ENCODE results near the gene RNF157. TPM values are rescaled to one million over a fixed set of nuclear protein-coding genes. Genes with fewer than 3 reads are reported as not detected.

The RNF157 gene
- polyA plus RNA-seq, 2 of the 4 experiments (the other 2 are of a cell fraction): 7.2 to 8.5 TPM

DNA sequence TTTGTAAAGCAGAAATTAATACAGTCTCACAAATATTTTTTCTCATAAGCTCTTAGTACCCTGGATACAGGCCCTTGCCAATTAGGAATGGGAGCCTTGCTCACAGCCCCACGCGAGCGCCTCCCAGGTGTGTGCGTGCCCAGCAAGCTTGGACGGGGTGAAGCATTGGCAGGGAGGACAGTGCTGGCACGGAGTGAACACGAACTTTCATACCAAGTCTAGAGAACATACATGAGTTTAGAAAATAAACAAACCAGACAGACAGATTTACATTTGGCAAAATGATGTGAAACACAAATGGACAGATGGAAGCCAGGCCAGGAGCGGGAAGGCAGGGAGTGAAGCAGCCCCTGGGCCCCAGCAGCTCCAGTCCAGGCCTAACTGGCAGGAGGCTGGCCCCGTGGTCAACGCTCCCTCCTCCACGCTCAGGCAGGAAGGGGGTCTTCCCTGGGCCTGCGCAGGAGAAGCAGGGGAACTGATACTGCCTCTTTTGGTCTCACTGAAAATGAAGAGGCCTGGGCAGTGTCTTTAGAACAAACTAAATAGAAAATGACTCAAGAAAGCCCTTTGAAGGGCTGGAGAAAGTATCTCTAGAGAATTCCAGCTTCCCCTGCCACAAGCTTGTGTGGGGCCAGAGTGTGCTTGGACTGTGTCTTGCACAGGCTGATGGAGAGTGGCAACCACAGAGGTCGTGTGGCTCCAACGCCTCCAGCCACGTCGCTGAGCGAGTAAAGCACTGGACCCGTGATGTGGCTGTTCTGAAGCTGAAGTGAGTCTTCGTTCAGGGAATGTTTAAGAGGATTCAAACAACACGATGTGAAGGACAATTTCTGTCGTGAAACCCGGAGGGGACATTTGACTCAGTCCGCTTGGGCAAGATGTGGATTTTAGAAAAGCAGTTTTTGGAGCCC, 89.3 kb downstream of the RNF157 start:
- Histone ChIP-seq H3K4me3 (no peak overlapping the region), H3K4me2 (no peak overlapping the region), H3K9me3 (no peaks in the 10 kb centered on the region), H3K27ac (no peak overlapping the region), H3K4me1 (no peaks in the 10 kb centered on the region)
- CTCF ChIA-PET: interaction anchor here (0.6 to 21.1 kb wide), 15 partner anchors 8 to 215 kb away, joined by 3 to 206 read pairs (median 4); partner anchors contain the start of gene UBALD2
- no peak for ATAC-seq
- FAIRE-seq: no peak
- 83% methylated on average over 23 of the region's 23 CpGs for WGBS (ENCODE audit: missing lambda C conversion rate)
- POLR2A ChIA-PET: no interaction called here
- no peak for DNase-seq (ENCODE audit: low read depth in 1 of 2, low spot score in 1 of 2)
- no peak for TF ChIP-seq MYC (IDR thresholded peaks at IDR 0.05; ENCODE audit: borderline replicate concordance, low read length)
- no peak for TF ChIP-seq NR3C1 (IDR thresholded peaks at IDR 0.05)
- TF ChIP-seq RAD21 (conservative IDR thresholded peaks at IDR 0.05 in 1 of 2, IDR thresholded peaks at IDR 0.05 in 1 of 2): no peak
- no peak for TF ChIP-seq USF2 (IDR thresholded peaks at IDR 0.05)
- no peak for TF ChIP-seq SREBF2 (IDR thresholded peaks at IDR 0.05)
- TF ChIP-seq MAFK (IDR thresholded peaks at IDR 0.05; ENCODE audit: partially characterized antibody): no peak

DNA sequence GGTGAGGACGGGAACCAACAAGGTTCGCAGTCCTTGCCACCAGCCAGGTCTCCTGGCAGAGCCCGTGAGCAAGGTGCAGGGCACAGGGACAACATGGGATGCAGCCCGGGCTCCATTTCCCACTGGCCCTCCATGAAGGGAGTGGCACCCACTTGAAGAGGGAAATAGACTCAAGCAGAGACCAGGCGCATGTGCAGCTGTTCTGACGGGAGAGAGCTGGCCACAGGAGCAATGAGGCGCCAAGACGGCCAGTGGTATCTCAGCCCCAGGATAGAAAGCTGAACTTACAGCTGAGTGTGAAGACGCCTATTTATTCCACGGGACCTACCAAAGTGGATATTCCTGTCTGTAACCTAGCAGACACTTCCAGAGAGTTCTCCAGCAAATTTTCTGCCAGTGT, 91.1 kb downstream of the RNF157 start:
- ChIA-PET CTCF (interaction anchor here (1.1 to 21.1 kb wide), 8 partner anchors 9 to 149 kb away, joined by 4 to 206 read pairs (median 6); no protein-coding TSS in a partner anchor), POLR2A (no interaction called here)
- Histone ChIP-seq H3K4me3 (no peak overlapping the region), H3K4me1 (no peaks in the 10 kb centered on the region), H3K27ac (no peak overlapping the region), H3K4me2 (no peak overlapping the region), H3K9me3 (no peaks in the 10 kb centered on the region)
- no peak for TF ChIP-seq CBX2 (IDR thresholded peaks at IDR 0.05; ENCODE audit: borderline replicate concordance, low read depth)
- TF ChIP-seq HDAC2 (IDR thresholded peaks at IDR 0.05): no peak
- TF ChIP-seq, protein P1, sequence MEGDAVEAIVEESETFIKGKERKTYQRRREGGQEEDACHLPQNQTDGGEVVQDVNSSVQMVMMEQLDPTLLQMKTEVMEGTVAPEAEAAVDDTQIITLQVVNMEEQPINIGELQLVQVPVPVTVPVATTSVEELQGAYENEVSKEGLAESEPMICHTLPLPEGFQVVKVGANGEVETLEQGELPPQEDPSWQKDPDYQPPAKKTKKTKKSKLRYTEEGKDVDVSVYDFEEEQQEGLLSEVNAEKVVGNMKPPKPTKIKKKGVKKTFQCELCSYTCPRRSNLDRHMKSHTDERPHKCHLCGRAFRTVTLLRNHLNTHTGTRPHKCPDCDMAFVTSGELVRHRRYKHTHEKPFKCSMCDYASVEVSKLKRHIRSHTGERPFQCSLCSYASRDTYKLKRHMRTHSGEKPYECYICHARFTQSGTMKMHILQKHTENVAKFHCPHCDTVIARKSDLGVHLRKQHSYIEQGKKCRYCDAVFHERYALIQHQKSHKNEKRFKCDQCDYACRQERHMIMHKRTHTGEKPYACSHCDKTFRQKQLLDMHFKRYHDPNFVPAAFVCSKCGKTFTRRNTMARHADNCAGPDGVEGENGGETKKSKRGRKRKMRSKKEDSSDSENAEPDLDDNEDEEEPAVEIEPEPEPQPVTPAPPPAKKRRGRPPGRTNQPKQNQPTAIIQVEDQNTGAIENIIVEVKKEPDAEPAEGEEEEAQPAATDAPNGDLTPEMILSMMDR (IDR thresholded peaks at IDR 0.05): no peak
- TF ChIP-seq BHLHE40 (IDR thresholded peaks at IDR 0.05; ENCODE audit: low read depth, low read length): no peak
- ATAC-seq: no peak
- no peak for DNase-seq (ENCODE audit: low read depth in 1 of 2, low spot score in 1 of 2)
- no peak for FAIRE-seq
- 86% methylated on average over 10 of the region's 10 CpGs for WGBS (ENCODE audit: missing lambda C conversion rate)

DNA sequence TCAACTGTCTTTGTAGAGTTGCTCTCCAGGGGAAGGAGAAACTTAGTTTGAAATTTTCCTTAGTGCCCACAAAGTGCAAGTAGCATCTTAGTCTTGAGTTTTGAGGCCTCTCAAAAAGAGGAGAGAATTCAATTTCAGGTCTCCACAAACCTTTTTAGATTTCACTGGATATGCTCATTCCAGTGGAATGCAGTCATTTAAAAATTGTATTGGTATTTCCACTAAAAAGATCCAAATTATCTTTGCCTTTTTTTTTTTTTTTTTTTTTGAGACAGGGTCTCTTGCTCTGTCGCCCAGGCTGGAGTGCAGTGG, 92.3 kb downstream of the RNF157 start:
- TF ChIP-seq NR3C1 (IDR thresholded peaks at IDR 0.05): no peak
- TF ChIP-seq TP53 (CRISPR knock-in tag; IDR thresholded peaks at IDR 0.05): no peak
- FAIRE-seq (no peak), DNase-seq (ENCODE audit: low read depth in 1 of 2, low spot score in 1 of 2) (no peak), ATAC-seq (no peak)
- H3K4me1 ChIP-seq: no peaks in the 10 kb centered on the region
- H3K4me3 ChIP-seq: no peak overlapping the region
- ChIA-PET POLR2A (interaction anchor here (0.6 kb wide), 1 partner anchor 53 kb away, joined by 8 read pairs; no protein-coding TSS in a partner anchor), CTCF (interaction anchor here (0.8 to 21.1 kb wide), 6 partner anchors 10 to 133 kb away, joined by 3 to 206 read pairs (median 5); no protein-coding TSS in a partner anchor)
- no peaks in the 10 kb centered on the region for H3K9me3 ChIP-seq
- no peak overlapping the region for H3K4me2 ChIP-seq
- 88% methylated on average over 1 of the region's 1 CpG for WGBS (ENCODE audit: missing lambda C conversion rate)
- no peak overlapping the region for H3K27ac ChIP-seq

DNA sequence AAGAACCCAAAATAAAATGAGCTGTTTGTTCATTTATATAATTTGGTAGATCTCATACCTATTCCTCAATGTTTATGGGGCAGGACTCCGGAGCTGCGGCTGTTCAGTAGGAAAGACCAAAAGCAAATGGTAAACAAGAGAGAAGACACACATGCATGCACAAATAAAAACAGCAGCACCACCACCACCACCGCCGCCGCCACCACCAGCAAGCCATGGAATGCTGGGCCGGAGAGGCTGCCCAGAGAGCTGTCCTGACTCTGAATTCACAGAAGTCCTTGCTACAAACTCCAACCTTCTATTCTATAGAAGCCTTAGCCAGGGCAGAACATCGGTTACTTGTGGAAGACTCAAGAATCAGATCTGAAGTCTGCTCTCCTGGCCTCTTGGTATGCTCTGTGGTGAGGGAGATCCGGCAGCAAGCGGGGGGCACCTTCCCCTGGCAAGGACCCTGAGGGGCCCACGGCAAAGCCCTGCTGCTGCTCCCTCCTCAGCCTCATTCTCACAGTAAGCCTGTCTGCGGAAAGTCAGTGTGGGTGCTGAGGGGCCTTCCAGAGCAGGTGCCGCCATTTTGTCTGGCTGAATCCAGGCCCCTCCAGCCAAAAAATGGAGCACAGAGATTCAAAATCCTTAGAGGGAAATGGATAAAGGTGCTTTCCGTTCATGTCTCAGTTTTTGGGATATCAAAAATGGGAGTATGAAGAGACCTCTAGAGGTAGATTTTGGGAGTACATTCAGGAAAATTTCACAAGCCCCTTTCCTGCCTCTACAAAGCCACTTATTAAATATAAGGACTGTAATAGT, 92.9 kb downstream of the RNF157 start:
- ChIA-PET POLR2A (interaction anchor here (0.6 kb wide), 1 partner anchor 54 kb away, joined by 8 read pairs; no protein-coding TSS in a partner anchor), CTCF (interaction anchor here (0.8 to 21.1 kb wide), 11 partner anchors 9 to 133 kb away, joined by 3 to 206 read pairs (median 5); no protein-coding TSS in a partner anchor)
- H3K9me3 ChIP-seq: no peaks in the 10 kb centered on the region
- peak in 1 of 2 experiments; percentile 64 for DNase-seq (ENCODE audit: low read depth in 1 of 2, low spot score in 1 of 2)
- no peak overlapping the region for H3K4me2 ChIP-seq
- H3K27ac ChIP-seq: no peak overlapping the region
- no peaks in the 10 kb centered on the region for H3K4me1 ChIP-seq
- WGBS (ENCODE audit: missing lambda C conversion rate): 69% methylated on average over 13 of the region's 13 CpGs
- no peak overlapping the region for H3K4me3 ChIP-seq
- peak in 1 of 2 experiments; percentile 61; a peak in 3 of 6 replicates for ATAC-seq
- no peak for FAIRE-seq
- TF ChIP-seq PBX3 (IDR thresholded peaks at IDR 0.05) (no peak), USF2 (IDR thresholded peaks at IDR 0.05) (no peak), EHMT2 (IDR thresholded peaks at IDR 0.05; ENCODE audit: low read depth) (no peak), NPAS2 (CRISPR knock-in tag; IDR thresholded peaks at IDR 0.05; ENCODE audit: borderline replicate concordance) (no peak), SMC3 (IDR thresholded peaks at IDR 0.05) (peak; percentile 59), RARB (CRISPR knock-in tag; IDR thresholded peaks at IDR 0.05) (no peak), SREBF2 (IDR thresholded peaks at IDR 0.05) (no peak)
- TF ChIP-seq, protein P2, sequence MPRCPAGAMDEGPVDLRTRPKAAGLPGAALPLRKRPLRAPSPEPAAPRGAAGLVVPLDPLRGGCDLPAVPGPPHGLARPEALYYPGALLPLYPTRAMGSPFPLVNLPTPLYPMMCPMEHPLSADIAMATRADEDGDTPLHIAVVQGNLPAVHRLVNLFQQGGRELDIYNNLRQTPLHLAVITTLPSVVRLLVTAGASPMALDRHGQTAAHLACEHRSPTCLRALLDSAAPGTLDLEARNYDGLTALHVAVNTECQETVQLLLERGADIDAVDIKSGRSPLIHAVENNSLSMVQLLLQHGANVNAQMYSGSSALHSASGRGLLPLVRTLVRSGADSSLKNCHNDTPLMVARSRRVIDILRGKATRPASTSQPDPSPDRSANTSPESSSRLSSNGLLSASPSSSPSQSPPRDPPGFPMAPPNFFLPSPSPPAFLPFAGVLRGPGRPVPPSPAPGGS (IDR thresholded peaks at IDR 0.05): no peak
- TF ChIP-seq, protein P1 (IDR thresholded peaks at IDR 0.05): peak; percentile 64
